ENCODE data around the gene PTPN12. TPM values are rescaled to one million over a fixed set of nuclear protein-coding genes. Genes with fewer than 3 reads are reported as not detected.

The PTPN12 gene
- total RNA-seq, 1 donor from 2014 or later, result 45.6 TPM

GRCh38 chr7:77566421-77566820, 29.3 kb downstream of the PTPN12 start:
- DNase-seq (ENCODE audit: missing footprints), result no peak
- intact Hi-C loops (cut with DNase I), result no loop called here

DNA sequence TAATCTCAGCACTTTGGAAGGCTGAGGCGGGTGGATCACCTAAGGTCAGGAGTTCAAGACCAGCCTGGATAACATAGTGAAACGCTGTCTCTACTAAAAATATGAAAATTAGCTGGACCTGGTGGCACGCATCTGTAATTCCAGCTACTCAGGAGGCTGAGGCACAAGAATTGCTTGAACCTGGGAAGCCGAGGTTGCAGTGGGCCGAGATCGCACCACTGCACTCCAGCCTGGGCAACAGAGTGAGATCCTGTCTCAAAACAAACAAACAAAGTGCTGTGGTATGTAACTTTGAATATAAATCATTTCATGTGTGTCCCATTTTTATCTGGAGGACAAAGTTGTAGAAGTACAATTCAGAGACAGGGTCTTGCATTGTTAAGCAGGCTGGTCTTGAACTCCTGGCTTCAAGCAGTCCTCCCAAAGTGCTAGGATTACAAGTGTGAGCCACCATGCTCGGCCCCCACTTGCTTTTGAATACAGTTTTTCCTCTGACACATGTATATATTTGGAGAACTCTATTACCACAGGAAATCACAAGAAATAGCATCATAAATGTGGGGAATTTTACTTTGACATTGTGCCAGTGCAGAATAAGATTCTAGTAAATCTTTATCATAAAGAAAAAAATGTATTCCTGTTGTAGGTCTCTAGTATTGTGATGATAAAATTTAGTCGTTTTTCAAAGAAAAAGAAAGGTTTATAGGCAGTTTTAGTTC, 32.6 kb downstream of the PTPN12 start:
- intact Hi-C loops (cut with DNase I), result loop anchor here (5.0 kb wide), 1 partner anchor 32 kb away; the partner anchor contains the start of gene PTPN12
- no peak for ATAC-seq
- no peak for DNase-seq (ENCODE audit: missing footprints)

More at GRCh38 chr7:77566421-77566820, 29.3 kb downstream of the PTPN12 start:
- no peak for ATAC-seq

- intact Hi-C loops (cut with DNase I), result loop anchor here (5.0 kb wide), 1 partner anchor 33 kb away; the partner anchor contains the start of gene PTPN12
- ATAC-seq, result no peak
- DNase-seq (ENCODE audit: missing footprints), result no peak
Observed at GRCh38 chr7:77570330-77571011, 33.4 kb downstream of the PTPN12 start.

DNA sequence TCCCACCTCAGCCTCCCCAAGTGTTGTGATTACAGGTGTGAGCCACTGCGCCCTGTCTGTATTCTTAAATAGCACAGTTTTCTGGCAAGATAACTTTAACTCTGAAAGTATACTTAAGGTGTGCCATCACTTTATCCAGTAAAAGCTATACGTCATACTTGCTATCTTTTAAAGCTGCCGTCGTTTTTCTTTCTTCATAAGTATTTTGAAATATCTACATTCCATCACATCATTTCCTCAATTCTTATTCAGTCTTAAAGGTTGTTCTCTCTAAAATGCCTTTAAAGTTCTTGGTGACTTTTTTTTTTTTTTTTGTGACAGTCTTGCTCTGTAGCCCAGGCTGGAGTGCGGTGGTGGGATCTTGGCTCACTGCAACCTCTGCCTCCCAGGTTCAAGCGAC, 34.7 kb downstream of the PTPN12 start:
- no peak for ATAC-seq
- DNase-seq (ENCODE audit: missing footprints), result no peak
- intact Hi-C loops (cut with DNase I), result loop anchor here (5.0 kb wide), 1 partner anchor 34 kb away; the partner anchor contains the start of gene PTPN12

- intact Hi-C loops (cut with DNase I), result no loop called here
- ATAC-seq (no peak), DNase-seq (ENCODE audit: missing footprints) (no peak)
Observed at GRCh38 chr7:77575187-77575586, 38.1 kb downstream of the PTPN12 start.

DNA sequence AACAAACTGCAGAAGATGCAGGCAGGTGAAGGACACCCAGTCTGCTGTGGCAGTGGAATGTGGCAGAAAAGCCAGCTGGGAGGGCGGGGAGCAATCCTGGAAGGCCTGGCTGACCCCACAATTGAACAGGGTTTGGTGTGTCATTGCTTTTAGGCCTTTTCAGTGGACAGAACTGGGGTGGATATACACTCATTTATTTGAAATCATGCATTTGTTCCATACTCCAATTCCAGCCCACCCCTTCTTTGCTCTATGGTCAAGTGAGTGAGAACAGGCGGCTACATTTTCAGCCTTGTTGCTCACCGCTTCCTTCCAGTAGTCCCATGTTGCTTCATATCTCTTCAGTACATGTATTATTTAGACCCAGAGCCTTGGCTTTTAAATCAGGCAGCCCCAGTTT, 39.8 kb downstream of the PTPN12 start:
- DNase-seq (ENCODE audit: missing footprints) (no peak), ATAC-seq (no peak)
- intact Hi-C loops (cut with DNase I), result no loop called here

GRCh38 chr7:77579797-77580196, 42.7 kb downstream of the PTPN12 start:
- ATAC-seq, result no peak
- intact Hi-C loops (cut with DNase I), result no loop called here
- DNase-seq (ENCODE audit: missing footprints), result no peak

GRCh38 chr7:77580762-77581350, 43.8 kb downstream of the PTPN12 start:
- no peak for ATAC-seq
- DNase-seq (ENCODE audit: missing footprints), result no peak
- intact Hi-C loops (cut with DNase I), result no loop called here

- intact Hi-C loops (cut with DNase I), result no loop called here
- DNase-seq (ENCODE audit: missing footprints) (no peak), ATAC-seq (no peak)
Observed at GRCh38 chr7:77587272-77587671, 50.2 kb downstream of the PTPN12 start.

- no peak for ATAC-seq
- DNase-seq (ENCODE audit: missing footprints), result no peak
- intact Hi-C loops (cut with DNase I), result no loop called here
Observed at GRCh38 chr7:77600952-77601351, 63.9 kb downstream of the PTPN12 start.

GRCh38 chr7:77606562-77606961, 69.5 kb downstream of the PTPN12 start:
- ATAC-seq (no peak), DNase-seq (ENCODE audit: missing footprints) (no peak)
- intact Hi-C loops (cut with DNase I), result no loop called here

- intact Hi-C loops (cut with DNase I), result no loop called here
- ATAC-seq (no peak), DNase-seq (ENCODE audit: missing footprints) (no peak)
Observed at GRCh38 chr7:77619314-77619713, 82.2 kb downstream of the PTPN12 start.

GRCh38 chr7:77626586-77627308, 89.7 kb downstream of the PTPN12 start:
- DNase-seq (ENCODE audit: missing footprints) (no peak), ATAC-seq (no peak)
- intact Hi-C loops (cut with DNase I), result no loop called here

DNA sequence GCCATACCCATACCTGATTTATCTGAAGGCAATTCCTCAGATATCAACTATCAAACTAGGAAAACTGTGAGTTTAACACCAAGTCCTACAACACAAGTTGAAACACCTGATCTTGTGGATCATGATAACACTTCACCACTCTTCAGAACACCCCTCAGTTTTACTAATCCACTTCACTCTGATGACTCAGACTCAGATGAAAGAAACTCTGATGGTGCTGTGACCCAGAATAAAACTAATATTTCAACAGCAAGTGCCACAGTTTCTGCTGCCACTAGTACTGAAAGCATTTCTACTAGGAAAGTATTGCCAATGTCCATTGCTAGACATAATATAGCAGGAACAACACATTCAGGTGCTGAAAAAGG, 90.2 kb downstream of the PTPN12 start:
- DNase-seq (ENCODE audit: missing footprints), result no peak
- no peak for ATAC-seq
- intact Hi-C loops (cut with DNase I), result no loop called here

- intact Hi-C loops (cut with DNase I), result no loop called here
- DNase-seq (ENCODE audit: missing footprints) (no peak), ATAC-seq (no peak)
Observed at GRCh38 chr7:77629797-77630196, 92.7 kb downstream of the PTPN12 start.

GRCh38 chr7:77631820-77632219, 94.7 kb downstream of the PTPN12 start:
- ATAC-seq (no peak), DNase-seq (ENCODE audit: missing footprints) (no peak)
- intact Hi-C loops (cut with DNase I), result no loop called here

GRCh38 chr7:77644774-77645173, 107.7 kb downstream of the PTPN12 start:
- intact Hi-C loops (cut with DNase I), result no loop called here
- no peak for ATAC-seq
- no peak for DNase-seq (ENCODE audit: missing footprints)

GRCh38 chr7:77648742-77649338, 111.7 kb downstream of the PTPN12 start:
- DNase-seq (ENCODE audit: missing footprints) (no peak), ATAC-seq (no peak)
- intact Hi-C loops (cut with DNase I), result no loop called here
